Measurements from ENCODE around the gene BRI3.

Gene BRI3

DNA sequence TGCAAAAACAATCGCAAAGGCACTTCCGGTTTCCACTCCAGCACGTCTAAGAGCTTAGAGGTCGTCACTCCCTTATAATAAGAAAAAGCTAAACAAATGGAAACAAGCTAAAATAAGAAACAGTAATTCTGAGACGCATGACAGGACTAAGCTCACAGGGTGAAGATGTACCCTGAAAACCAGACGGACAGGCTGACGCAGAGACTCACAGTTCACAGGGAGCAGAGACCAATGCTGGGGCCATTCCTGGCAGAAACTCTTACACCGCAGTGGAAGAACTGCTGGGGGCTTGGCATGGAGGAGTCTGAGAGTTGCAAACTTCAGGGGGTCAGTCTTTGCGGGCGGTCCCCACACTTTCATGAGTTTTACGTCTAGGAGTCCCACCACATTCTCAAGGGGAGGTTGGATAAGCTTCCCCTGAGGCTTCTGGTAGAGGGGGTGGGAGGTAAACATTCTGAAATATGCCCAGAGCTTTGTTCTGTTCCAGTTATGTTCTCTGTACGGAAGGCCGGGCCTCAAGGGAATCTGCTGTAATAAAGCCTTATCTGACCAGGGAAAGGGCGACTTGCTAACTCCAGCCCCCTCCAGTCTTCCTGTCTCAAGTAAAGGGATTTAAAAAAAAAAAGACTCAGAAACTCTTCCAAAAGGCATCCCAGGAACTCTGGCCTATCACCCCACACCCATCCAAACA, 47.8 kb downstream of the BRI3 start:
- Histone ChIP-seq H3K27ac (peak overlapping the region; percentile 88), H3K27me3 (replicated peaks) (no peaks in the 10 kb centered on the region), H3K4me3 (ENCODE audit: low read depth, low read length) (peak overlapping the region; percentile 1), H3K36me3 (replicated peaks) (no peaks in the 10 kb centered on the region)
- DNase-seq, result peak; percentile 76
- in situ Hi-C loops (cut with HindIII; ENCODE audit: low pct_ligation_motif_present, low sequenced_read_pairs), result no loop called here
- TF ChIP-seq, protein P1, sequence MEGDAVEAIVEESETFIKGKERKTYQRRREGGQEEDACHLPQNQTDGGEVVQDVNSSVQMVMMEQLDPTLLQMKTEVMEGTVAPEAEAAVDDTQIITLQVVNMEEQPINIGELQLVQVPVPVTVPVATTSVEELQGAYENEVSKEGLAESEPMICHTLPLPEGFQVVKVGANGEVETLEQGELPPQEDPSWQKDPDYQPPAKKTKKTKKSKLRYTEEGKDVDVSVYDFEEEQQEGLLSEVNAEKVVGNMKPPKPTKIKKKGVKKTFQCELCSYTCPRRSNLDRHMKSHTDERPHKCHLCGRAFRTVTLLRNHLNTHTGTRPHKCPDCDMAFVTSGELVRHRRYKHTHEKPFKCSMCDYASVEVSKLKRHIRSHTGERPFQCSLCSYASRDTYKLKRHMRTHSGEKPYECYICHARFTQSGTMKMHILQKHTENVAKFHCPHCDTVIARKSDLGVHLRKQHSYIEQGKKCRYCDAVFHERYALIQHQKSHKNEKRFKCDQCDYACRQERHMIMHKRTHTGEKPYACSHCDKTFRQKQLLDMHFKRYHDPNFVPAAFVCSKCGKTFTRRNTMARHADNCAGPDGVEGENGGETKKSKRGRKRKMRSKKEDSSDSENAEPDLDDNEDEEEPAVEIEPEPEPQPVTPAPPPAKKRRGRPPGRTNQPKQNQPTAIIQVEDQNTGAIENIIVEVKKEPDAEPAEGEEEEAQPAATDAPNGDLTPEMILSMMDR (IDR thresholded peaks at IDR 0.05; ENCODE audit: low read depth, low read length, missing control alignments), result no peak

GRCh38 chr7:98329791-98330373, 48.4 kb downstream of the BRI3 start:
- H3K36me3 ChIP-seq (replicated peaks), result no peaks in the 10 kb centered on the region
- H3K27ac ChIP-seq, result peak overlapping the region; percentile 88
- peak; percentile 78 for DNase-seq
- no peak overlapping the region for H3K4me3 ChIP-seq (ENCODE audit: low read depth, low read length)
- TF ChIP-seq, protein P1 (IDR thresholded peaks at IDR 0.05; ENCODE audit: low read depth, low read length, missing control alignments), result no peak
- no peaks in the 10 kb centered on the region for H3K27me3 ChIP-seq (replicated peaks)
- in situ Hi-C loops (cut with HindIII; ENCODE audit: low pct_ligation_motif_present, low sequenced_read_pairs), result no loop called here

DNA sequence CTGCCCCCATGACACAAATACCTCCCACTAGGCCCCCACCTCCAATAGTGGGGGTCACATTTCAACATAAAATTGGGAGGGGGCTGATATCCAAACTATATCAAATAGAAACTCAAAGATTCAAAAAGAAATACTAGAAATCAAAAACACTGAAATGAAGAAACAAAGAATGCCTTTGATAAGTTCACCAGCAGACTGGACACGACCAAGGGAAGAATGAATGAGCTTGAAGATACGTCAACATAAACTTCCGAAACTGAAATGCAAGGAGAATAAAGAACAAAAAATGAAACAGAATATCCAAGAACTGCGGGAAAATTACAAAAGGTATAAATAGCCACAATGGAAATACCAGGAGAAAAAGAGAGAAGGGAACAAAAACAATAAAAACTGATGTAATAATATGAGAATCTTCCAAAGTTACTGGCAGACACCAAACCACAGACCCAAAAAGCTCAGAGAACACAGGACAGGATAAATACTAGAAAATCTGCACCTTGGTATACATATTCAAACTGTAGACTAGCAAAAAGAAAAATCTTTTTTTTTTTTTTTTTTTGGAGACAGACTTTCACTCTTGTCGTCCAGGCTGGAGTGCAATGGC, 49.5 kb downstream of the BRI3 start:
- DNase-seq, result no peak

GRCh38 chr7:98334081-98334480, 52.6 kb downstream of the BRI3 start:
- no peak for DNase-seq
- Histone ChIP-seq H3K27me3 (replicated peaks) (no peaks in the 10 kb centered on the region), H3K27ac (no peak overlapping the region), H3K4me3 (ENCODE audit: low read depth, low read length) (no peak overlapping the region), H3K36me3 (replicated peaks) (no peaks in the 10 kb centered on the region)
- in situ Hi-C loops (cut with HindIII; ENCODE audit: low pct_ligation_motif_present, low sequenced_read_pairs), result no loop called here
- TF ChIP-seq, protein P1 (IDR thresholded peaks at IDR 0.05; ENCODE audit: low read depth, low read length, missing control alignments), result no peak

More for the DNA sequence above, 49.5 kb downstream of the BRI3 start:
- in situ Hi-C loops (cut with HindIII; ENCODE audit: low pct_ligation_motif_present, low sequenced_read_pairs), result no loop called here
- TF ChIP-seq, protein P1 (IDR thresholded peaks at IDR 0.05; ENCODE audit: low read depth, low read length, missing control alignments), result no peak
- no peak overlapping the region for H3K4me3 ChIP-seq (ENCODE audit: low read depth, low read length)
- H3K36me3 ChIP-seq (replicated peaks), result no peaks in the 10 kb centered on the region
- H3K27ac ChIP-seq, result no peak overlapping the region
- no peaks in the 10 kb centered on the region for H3K27me3 ChIP-seq (replicated peaks)

DNA sequence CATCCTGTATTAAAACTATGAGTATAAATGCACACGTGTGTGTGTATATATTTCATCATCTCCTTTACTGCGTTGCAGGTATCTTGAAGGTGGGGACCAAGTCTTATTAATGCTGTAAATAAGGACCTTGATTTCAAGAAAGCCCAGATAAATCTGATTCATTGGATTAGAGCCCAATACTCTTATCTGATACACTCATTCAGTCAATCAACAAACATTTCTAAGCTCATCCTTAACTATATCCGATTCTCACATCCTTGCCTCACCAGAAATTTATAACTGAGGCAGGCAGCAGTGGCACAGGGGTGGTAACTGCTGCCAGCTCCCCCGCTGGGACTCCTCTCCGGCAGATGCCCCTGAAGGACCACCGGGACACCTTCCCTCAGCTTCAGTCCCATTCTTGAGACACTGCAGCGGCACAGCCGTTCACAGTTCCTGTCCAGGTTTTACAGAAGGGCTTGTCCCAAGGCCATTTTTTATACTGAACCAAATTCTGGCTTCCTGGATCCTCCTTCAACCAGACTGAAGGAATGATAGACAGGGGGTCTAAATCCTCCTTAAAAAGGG, 54.0 kb downstream of the BRI3 start:
- in situ Hi-C loops (cut with HindIII; ENCODE audit: low pct_ligation_motif_present, low sequenced_read_pairs), result no loop called here
- H3K36me3 ChIP-seq (replicated peaks), result no peaks in the 10 kb centered on the region

More for the DNA sequence above, 54.0 kb downstream of the BRI3 start:
- Histone ChIP-seq H3K27me3 (replicated peaks) (no peaks in the 10 kb centered on the region), H3K27ac (no peak overlapping the region), H3K4me3 (ENCODE audit: low read depth, low read length) (no peak overlapping the region)
- TF ChIP-seq, protein P1 (IDR thresholded peaks at IDR 0.05; ENCODE audit: low read depth, low read length, missing control alignments), result no peak
- DNase-seq, result no peak

All from brain microvascular endothelial cell (primary cell).